ENCODE data around the gene FOXP2.

Gene FOXP2

DNA sequence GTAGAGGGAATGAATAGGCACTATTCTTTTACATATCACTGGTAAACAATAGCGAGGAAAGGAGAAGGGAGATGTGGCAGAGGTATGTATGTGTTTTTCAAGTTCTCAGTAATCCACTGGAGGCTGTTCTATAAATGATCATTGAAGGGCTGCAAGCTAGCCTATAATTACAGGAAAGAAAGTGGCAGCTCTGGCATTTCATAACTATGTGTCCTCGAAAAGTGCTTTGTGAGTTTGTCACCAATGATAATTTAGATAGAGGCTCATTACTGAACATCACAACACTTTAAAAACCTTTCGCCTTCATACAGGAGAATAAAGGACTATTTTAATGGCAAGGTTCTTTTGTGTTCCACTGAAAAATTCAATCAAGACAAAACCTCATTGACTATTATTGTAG lies 235.1 kb downstream of the FOXP2 start:
- TF ChIP-seq, protein P1, sequence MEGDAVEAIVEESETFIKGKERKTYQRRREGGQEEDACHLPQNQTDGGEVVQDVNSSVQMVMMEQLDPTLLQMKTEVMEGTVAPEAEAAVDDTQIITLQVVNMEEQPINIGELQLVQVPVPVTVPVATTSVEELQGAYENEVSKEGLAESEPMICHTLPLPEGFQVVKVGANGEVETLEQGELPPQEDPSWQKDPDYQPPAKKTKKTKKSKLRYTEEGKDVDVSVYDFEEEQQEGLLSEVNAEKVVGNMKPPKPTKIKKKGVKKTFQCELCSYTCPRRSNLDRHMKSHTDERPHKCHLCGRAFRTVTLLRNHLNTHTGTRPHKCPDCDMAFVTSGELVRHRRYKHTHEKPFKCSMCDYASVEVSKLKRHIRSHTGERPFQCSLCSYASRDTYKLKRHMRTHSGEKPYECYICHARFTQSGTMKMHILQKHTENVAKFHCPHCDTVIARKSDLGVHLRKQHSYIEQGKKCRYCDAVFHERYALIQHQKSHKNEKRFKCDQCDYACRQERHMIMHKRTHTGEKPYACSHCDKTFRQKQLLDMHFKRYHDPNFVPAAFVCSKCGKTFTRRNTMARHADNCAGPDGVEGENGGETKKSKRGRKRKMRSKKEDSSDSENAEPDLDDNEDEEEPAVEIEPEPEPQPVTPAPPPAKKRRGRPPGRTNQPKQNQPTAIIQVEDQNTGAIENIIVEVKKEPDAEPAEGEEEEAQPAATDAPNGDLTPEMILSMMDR (conservative IDR thresholded peaks at IDR 0.05; ENCODE audit: low read length), result no peak
- no peak for TF ChIP-seq EZH2phosphoT487 (IDR thresholded peaks at IDR 0.05; ENCODE audit: borderline replicate concordance)

DNA sequence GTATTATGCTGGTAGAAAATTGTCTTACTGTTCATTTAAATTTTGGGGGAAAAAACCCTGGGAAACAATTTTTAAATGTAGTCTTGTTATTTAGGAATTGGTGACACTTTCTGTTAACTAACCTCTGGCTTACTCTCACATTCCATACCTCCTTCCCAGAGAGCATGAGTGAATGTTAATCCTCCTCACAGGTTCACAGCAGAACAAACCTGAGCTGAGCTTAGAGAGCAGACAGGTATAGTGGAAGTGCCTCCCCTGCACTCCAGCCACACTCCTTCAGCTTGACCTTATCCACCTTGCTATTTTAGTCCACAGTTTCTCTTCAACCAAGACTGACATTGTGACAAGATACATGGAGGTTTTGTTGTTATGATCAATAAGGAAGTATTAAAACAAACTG lies 235.9 kb downstream of the FOXP2 start:
- no peaks in the 10 kb centered on the region for H3K9me2 ChIP-seq (replicated peaks; ENCODE audit: low read depth, low read length)
- no peaks in the 10 kb centered on the region for H3K79me2 ChIP-seq (ENCODE audit: insufficient read depth, low read length)
- H2AFZ ChIP-seq (ENCODE audit: low read length), result no peak overlapping the region
- H4K20me1 ChIP-seq (ENCODE audit: insufficient read depth, low read length, poor library complexity, severe bottlenecking), result no peaks in the 10 kb centered on the region
- H3K4me2 ChIP-seq (ENCODE audit: low read depth, low read length, poor library complexity, severe bottlenecking), result no peak overlapping the region
- no peaks in the 10 kb centered on the region for H3K36me3 ChIP-seq (ENCODE audit: insufficient read depth, low read length)
- no peaks in the 10 kb centered on the region for H3F3A ChIP-seq (ENCODE audit: low read depth)
- H3K27me3 ChIP-seq (ENCODE audit: insufficient read depth, low read length, poor library complexity, severe bottlenecking), result no peaks in the 10 kb centered on the region
- H3K4me3 ChIP-seq (ENCODE audit: low read length, poor library complexity, severe bottlenecking), result no peak overlapping the region
- no peaks in the 10 kb centered on the region for H3K4me1 ChIP-seq (ENCODE audit: insufficient read depth, low read length, poor library complexity, severe bottlenecking)
- H3K9ac ChIP-seq (ENCODE audit: low read depth, low read length, poor library complexity, severe bottlenecking), result no peak overlapping the region
- no peak for TF ChIP-seq EZH2phosphoT487 (IDR thresholded peaks at IDR 0.05; ENCODE audit: borderline replicate concordance)
- TF ChIP-seq, protein P1 (conservative IDR thresholded peaks at IDR 0.05; ENCODE audit: low read length), result no peak
- no peaks in the 10 kb centered on the region for H3K9me3 ChIP-seq (ENCODE audit: insufficient read depth, low read depth, low read length)

More for the DNA sequence above, 235.1 kb downstream of the FOXP2 start:
- Histone ChIP-seq H3K27me3 (ENCODE audit: insufficient read depth, low read length, poor library complexity, severe bottlenecking) (no peaks in the 10 kb centered on the region), H3K9me2 (replicated peaks; ENCODE audit: low read depth, low read length) (no peaks in the 10 kb centered on the region), H4K20me1 (ENCODE audit: insufficient read depth, low read length, poor library complexity, severe bottlenecking) (no peaks in the 10 kb centered on the region), H3K4me3 (ENCODE audit: low read length, poor library complexity, severe bottlenecking) (no peak overlapping the region), H3K4me1 (ENCODE audit: insufficient read depth, low read length, poor library complexity, severe bottlenecking) (no peaks in the 10 kb centered on the region), H3K4me2 (ENCODE audit: low read depth, low read length, poor library complexity, severe bottlenecking) (no peak overlapping the region), H3K36me3 (ENCODE audit: insufficient read depth, low read length) (no peaks in the 10 kb centered on the region), H3K9me3 (ENCODE audit: insufficient read depth, low read depth, low read length) (no peaks in the 10 kb centered on the region), H2AFZ (ENCODE audit: low read length) (no peak overlapping the region), H3F3A (ENCODE audit: low read depth) (no peaks in the 10 kb centered on the region), H3K9ac (ENCODE audit: low read depth, low read length, poor library complexity, severe bottlenecking) (no peak overlapping the region), H3K79me2 (ENCODE audit: insufficient read depth, low read length) (no peaks in the 10 kb centered on the region)

DNA sequence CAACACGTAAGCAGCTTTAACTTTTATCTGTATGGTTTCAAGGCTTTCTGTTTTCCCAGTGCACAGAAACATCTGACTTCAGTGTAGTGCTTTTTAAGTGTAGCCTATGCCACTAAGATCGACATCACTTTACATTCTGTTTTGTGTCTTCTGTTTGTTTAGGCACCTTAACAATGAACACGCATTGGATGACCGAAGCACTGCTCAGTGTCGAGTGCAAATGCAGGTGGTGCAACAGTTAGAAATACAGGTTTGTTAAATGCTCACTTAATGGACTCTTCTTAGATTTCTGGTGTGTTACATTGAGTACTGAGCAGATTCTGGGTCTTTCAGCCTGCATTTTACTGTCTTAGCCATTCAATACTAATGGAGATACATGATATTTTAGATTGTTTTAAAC lies 237.4 kb downstream of the FOXP2 start:
- TF ChIP-seq, protein P1 (conservative IDR thresholded peaks at IDR 0.05; ENCODE audit: low read length), result no peak
- TF ChIP-seq EZH2phosphoT487 (IDR thresholded peaks at IDR 0.05; ENCODE audit: borderline replicate concordance), result no peak
- H4K20me1 ChIP-seq (ENCODE audit: insufficient read depth, low read length, poor library complexity, severe bottlenecking), result no peaks in the 10 kb centered on the region
- H3K9me3 ChIP-seq (ENCODE audit: insufficient read depth, low read depth, low read length), result no peaks in the 10 kb centered on the region
- no peaks in the 10 kb centered on the region for H3K79me2 ChIP-seq (ENCODE audit: insufficient read depth, low read length)
- H3K9me2 ChIP-seq (replicated peaks; ENCODE audit: low read depth, low read length), result no peaks in the 10 kb centered on the region
- no peaks in the 10 kb centered on the region for H3K4me1 ChIP-seq (ENCODE audit: insufficient read depth, low read length, poor library complexity, severe bottlenecking)
- H3K27me3 ChIP-seq (ENCODE audit: insufficient read depth, low read length, poor library complexity, severe bottlenecking), result no peaks in the 10 kb centered on the region
- no peak overlapping the region for H3K4me3 ChIP-seq (ENCODE audit: low read length, poor library complexity, severe bottlenecking)
- H3F3A ChIP-seq (ENCODE audit: low read depth), result no peaks in the 10 kb centered on the region
- no peak overlapping the region for H3K9ac ChIP-seq (ENCODE audit: low read depth, low read length, poor library complexity, severe bottlenecking)
- H3K4me2 ChIP-seq (ENCODE audit: low read depth, low read length, poor library complexity, severe bottlenecking), result no peak overlapping the region
- H3K36me3 ChIP-seq (ENCODE audit: insufficient read depth, low read length), result no peaks in the 10 kb centered on the region
- H2AFZ ChIP-seq (ENCODE audit: low read length), result no peak overlapping the region

Data from Loucy (cell line).